Stimulated activated CD8-positive, alpha-beta memory T cell treated with anti-CD3 and anti-CD28 coated beads, Interleukin-7, amount 100 ng/mL, for 48 hours (primary cell): ENCODE data around the gene SP9.

ENCODE experiments used
- DNase-seq, 2 donors: peaks; one replicate each; pipeline ENCODE4 v3.0.0-alpha.2; 2020; ENCODE audit warnings: low read depth in 1 of 2; ENCODE audit errors: extremely low read depth in 1 of 2

SP9 gene

GRCh38 chr2:174333372-174334277, 1.1 kb upstream of the SP9 start:
- DNase-seq: no peak

- DNase-seq: no peak
Measured at GRCh38 chr2:174334278-174334715, 457 bp upstream of the SP9 start.

GRCh38 chr2:174335254-174335987, 667 bp downstream of the SP9 start:
- no peak for DNase-seq

- DNase-seq: no peak
Measured at GRCh38 chr2:174335988-174336500, 1.3 kb downstream of the SP9 start.

GRCh38 chr2:174336501-174337336, 2.0 kb downstream of the SP9 start:
- DNase-seq: no peak

GRCh38 chr2:174337337-174338146, 2.8 kb downstream of the SP9 start:
- no peak for DNase-seq

GRCh38 chr2:174338147-174338605, 3.4 kb downstream of the SP9 start:
- DNase-seq: no peak

GRCh38 chr2:174338671-174339560, 4.2 kb downstream of the SP9 start:
- DNase-seq: no peak

GRCh38 chr2:174339561-174340399, 5.0 kb downstream of the SP9 start:
- DNase-seq: no peak

GRCh38 chr2:174340400-174341292, 5.9 kb downstream of the SP9 start:
- DNase-seq: no peak

- peak; percentile 73 to 75 for DNase-seq
Measured at GRCh38 chr2:174341293-174341994, 6.7 kb downstream of the SP9 start.

GRCh38 chr2:174341995-174342685, 7.4 kb downstream of the SP9 start:
- no peak for DNase-seq

GRCh38 chr2:174342686-174343342, 8.1 kb downstream of the SP9 start:
- no peak for DNase-seq

GRCh38 chr2:174343343-174343622, 8.5 kb downstream of the SP9 start:
- no peak for DNase-seq

GRCh38 chr2:174343623-174344455, 9.1 kb downstream of the SP9 start:
- DNase-seq: no peak
